ENCODE results near the gene ABHD15.

Gene ABHD15

GRCh38 chr17:29566473-29567303 lies at the start of gene ABHD15:
Gene ABHD15 (minus strand): TSS chr17:29567037. CDS start chr17:29566966, 71 bp downstream.
- peak; percentile 27 for DNase-seq (ENCODE audit: extremely low read depth, low read depth)
- TF ChIP-seq CTCF (IDR thresholded peaks at IDR 0.05; ENCODE audit: low read depth, low read length) = no peak

GRCh38 chr17:29615492-29616299 lies 48.9 kb upstream of the ABHD15 start:
- TF ChIP-seq CTCF (IDR thresholded peaks at IDR 0.05; ENCODE audit: low read depth, low read length) = no peak
- no peak for DNase-seq (ENCODE audit: extremely low read depth, low read depth)

DNA sequence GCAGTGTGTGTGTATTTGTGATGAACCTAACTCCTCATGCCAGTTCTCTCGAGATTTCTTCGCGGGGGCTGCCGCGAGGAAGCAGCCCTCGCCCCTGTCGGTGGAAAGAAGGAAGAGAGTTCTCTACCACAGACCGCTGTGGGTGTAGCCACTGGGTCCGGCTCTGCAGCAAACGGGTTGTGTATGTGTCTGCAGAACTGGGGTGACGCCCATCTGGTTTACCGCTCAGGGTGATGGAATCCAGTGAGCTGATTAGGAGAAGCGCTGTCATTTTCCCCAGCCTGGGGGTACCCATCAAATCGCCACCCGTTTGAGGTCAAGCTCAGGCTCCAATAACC lies 48.2 kb upstream of the ABHD15 start:
- no peak for TF ChIP-seq CTCF (IDR thresholded peaks at IDR 0.05; ENCODE audit: low read depth, low read length)
- no peak for DNase-seq (ENCODE audit: extremely low read depth, low read depth)

DNA sequence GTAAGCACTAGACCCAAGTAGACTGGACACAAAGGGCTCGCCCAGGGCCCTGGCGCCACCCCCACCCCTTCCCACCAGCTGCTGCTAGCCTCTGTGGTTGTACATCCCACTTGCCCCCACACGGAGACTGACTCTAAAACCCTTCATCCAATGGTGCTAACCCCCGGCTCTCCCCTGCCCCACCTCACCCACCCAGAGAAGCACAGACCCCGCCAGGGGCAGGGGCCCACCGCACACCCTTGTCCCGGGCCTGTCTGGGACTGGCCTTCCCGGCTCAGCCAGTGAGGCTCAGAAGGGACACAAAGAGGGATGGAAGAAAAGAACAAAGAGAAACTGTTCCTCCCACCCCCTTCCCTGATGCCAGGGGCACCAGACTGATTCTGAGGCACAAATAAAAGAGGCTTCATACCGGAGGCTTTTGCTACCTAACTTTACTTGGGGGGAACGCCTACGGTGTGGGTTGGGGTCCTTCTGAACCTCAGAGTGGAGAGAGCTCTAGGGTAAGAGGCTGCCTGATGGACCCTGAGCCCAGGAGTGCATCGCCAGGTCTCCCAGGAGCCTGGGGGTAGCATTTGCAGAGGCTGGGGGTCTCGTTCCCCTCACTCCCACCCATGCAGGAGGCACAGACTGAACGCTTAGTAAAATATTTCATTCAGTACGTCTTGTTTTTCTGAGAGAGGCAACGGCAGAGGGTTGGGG lies 47.7 kb upstream of the ABHD15 start:
- no peak for DNase-seq (ENCODE audit: extremely low read depth, low read depth)
- TF ChIP-seq CTCF (IDR thresholded peaks at IDR 0.05; ENCODE audit: low read depth, low read length) = no peak

DNA sequence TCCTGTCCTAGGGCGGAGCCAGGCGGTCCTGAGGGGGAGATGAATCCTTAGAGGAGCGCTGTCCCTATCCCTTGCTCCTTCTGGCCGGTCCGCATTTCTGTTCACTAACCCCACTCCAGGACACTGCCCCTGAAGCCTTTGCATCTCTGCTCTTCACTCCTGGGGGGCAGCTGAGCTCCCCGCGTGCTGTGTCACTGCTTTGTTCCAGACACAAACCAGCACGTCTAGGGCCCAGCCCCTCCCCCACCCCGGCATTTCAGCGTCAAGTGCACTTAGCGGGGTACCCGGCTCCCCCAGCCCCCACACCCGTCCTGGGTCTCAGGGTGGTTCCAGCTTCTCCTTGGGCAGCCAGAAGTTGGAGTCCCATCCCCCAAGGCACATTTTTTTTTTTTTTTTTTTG lies 47.0 kb upstream of the ABHD15 start:
- no peak for TF ChIP-seq CTCF (IDR thresholded peaks at IDR 0.05; ENCODE audit: low read depth, low read length)
- DNase-seq (ENCODE audit: extremely low read depth, low read depth) = no peak

GRCh38 chr17:29613352-29613837 lies 46.6 kb upstream of the ABHD15 start:
- TF ChIP-seq CTCF (IDR thresholded peaks at IDR 0.05; ENCODE audit: low read depth, low read length) = peak; percentile 61
- DNase-seq (ENCODE audit: extremely low read depth, low read depth) = no peak
